ENCODE results near the gene ENPP3. TPM values are rescaled to one million over a fixed set of nuclear protein-coding genes. Genes with fewer than 3 reads are reported as not detected.

ENPP3 gene
- total RNA-seq, 1 experiment from 2014 or later, result not detected

GRCh38 chr6:131781687-131782086 is 144.6 kb downstream of the ENPP3 start:
- TF ChIP-seq ERG (CRISPR knock-in tag; IDR thresholded peaks at IDR 0.05) (no peak), ZNF532 (CRISPR knock-in tag; IDR thresholded peaks at IDR 0.05; ENCODE audit: borderline replicate concordance) (no peak), GTF2I (CRISPR knock-in tag; conservative IDR thresholded peaks at IDR 0.05) (no peak), ZNF425 (CRISPR knock-in tag; conservative IDR thresholded peaks at IDR 0.05) (no peak), CREM (CRISPR knock-in tag; IDR thresholded peaks at IDR 0.05) (no peak), GRHL2 (CRISPR knock-in tag; IDR thresholded peaks at IDR 0.05; ENCODE audit: insufficient replicate concordance, severe bottlenecking) (no peak), JUN (CRISPR knock-in tag; IDR thresholded peaks at IDR 0.05) (no peak), NR2C2 (CRISPR knock-in tag; IDR thresholded peaks at IDR 0.05) (no peak), FOXP4 (CRISPR knock-in tag; IDR thresholded peaks at IDR 0.05) (no peak)
- Mint-ChIP-seq H3K27me3 (ENCODE audit: low read depth) (peaks cover 29% of the 10 kb centered on the region), H3K9me3 (no peaks in the 10 kb centered on the region), H3K36me3 (no peaks in the 10 kb centered on the region), H3K4me3 (no peak overlapping the region), H3K27ac (no peak overlapping the region), H3K4me1 (peaks cover 5% of the 10 kb centered on the region)
- CTCF ChIA-PET, result interaction anchor here (1.3 to 1.9 kb wide), 2 partner anchors 86 to 128 kb away, joined by 6 to 9 read pairs; no protein-coding TSS in a partner anchor
- ATAC-seq, result no peak
- DNase-seq (ENCODE audit: low spot score), result no peak
- POLR2A ChIA-PET, result no interaction called here

- H3K36me3 Mint-ChIP-seq, result no peaks in the 10 kb centered on the region
- no peaks in the 10 kb centered on the region for H3K9me3 Mint-ChIP-seq
- POLR2A ChIA-PET, result interaction anchor here (0.6 kb wide), 1 partner anchor 535 kb away, joined by 3 read pairs; no protein-coding TSS in a partner anchor
- peaks cover 5% of the 10 kb centered on the region for H3K4me1 Mint-ChIP-seq
- H3K27me3 Mint-ChIP-seq (ENCODE audit: low read depth), result peaks cover 29% of the 10 kb centered on the region
- H3K27ac Mint-ChIP-seq, result no peak overlapping the region
- CTCF ChIA-PET, result interaction anchor here (0.6 to 1.9 kb wide), 7 partner anchors 9 to 167 kb away, joined by 3 to 9 read pairs (median 4); no protein-coding TSS in a partner anchor
- no peak overlapping the region for H3K4me3 Mint-ChIP-seq
- ATAC-seq, result peak; percentile 83
- DNase-seq (ENCODE audit: low spot score), result no peak
- TF ChIP-seq FOXJ3 (CRISPR knock-in tag; IDR thresholded peaks at IDR 0.05; ENCODE audit: borderline replicate concordance) (no peak), FOXP4 (CRISPR knock-in tag; IDR thresholded peaks at IDR 0.05) (no peak), AR (CRISPR knock-in tag; IDR thresholded peaks at IDR 0.05) (no peak), HMGA2 (CRISPR knock-in tag; IDR thresholded peaks at IDR 0.05) (no peak), ZNF121 (CRISPR knock-in tag; IDR thresholded peaks at IDR 0.05) (no peak), NR1H2 (CRISPR knock-in tag; IDR thresholded peaks at IDR 0.05) (no peak), ATF2 (CRISPR knock-in tag; IDR thresholded peaks at IDR 0.05; ENCODE audit: borderline replicate concordance, low read depth) (no peak)
Measured at GRCh38 chr6:131782764-131783163, 145.7 kb downstream of the ENPP3 start.

All from WTC11 (cell line).